HG02623 (cell line): Measurements from ENCODE around the gene FOXO6.

Experiments
- ATAC-seq: cut with Tn5 transposase; IDR thresholded peaks from one replicate; pipeline ENCODE4 v1.9.1; 2021; ENCODE audit warnings: moderate library complexity; ENCODE audit not compliant: unreplicated experiment

FOXO6 gene

GRCh38 chr1:41350055-41350378 is 11.2 kb upstream of the FOXO6 start:
- ATAC-seq, result no peak

DNA sequence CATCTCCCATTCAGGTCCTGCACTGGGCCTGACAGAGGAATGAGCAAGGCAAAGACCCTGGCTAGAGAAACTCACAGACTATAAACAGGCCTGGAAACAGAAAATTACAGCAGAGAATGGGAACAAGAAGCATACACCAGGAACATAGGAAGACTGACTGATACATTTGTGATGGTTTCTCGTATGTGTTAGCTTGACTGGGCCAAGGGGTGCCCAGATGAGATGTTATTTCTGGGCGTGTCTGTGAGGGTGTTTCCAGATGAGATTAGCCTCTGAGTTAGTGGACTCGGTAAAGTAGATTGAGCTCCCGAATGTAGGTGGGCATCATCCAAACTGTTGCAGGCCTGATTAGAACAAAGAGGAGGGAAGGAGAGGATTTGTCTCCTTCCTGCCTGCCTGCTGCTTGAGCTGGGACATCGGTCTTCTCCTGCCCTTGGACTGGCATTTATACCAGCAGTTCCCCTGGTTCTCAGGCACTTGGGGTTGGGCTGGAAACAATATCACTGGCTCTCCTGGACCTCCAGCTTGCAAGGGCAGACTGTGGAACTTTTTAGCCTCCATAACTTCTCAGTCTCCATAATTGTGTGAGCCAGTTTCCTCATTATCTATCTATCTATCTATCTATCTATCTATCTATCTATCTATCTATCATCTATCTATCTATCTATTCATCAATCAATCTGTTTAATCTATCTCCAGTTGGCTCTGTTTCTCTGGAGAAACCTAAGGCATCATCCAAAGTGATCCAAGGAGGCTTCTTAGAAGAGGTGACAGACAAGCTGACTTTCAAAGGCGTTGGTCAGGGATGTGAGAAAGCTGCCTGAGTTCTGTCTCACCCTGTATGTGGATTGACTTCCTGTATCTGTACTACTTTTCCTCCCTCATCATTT is 9.7 kb upstream of the FOXO6 start:
- ATAC-seq, result no peak

DNA sequence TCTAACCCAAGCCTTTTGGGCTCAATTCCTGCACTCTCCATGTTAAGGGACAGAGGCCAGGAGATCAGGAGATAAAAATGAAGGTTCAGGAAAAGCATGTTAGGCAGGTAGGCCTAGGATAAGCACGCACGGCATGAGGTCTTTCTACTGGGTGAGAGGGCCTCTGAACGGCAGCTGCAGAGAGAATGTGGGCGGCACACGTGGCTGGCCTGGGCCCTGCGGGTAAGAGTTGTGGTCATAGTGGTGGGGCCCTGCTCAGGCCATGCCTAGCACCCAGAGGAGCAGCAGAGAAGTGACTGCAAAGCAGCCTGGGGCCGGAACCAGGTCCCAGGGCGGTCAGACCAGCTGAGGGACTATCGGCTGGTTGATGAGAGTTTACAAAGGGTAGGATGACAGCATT is 7.5 kb upstream of the FOXO6 start:
- ATAC-seq, result no peak

DNA sequence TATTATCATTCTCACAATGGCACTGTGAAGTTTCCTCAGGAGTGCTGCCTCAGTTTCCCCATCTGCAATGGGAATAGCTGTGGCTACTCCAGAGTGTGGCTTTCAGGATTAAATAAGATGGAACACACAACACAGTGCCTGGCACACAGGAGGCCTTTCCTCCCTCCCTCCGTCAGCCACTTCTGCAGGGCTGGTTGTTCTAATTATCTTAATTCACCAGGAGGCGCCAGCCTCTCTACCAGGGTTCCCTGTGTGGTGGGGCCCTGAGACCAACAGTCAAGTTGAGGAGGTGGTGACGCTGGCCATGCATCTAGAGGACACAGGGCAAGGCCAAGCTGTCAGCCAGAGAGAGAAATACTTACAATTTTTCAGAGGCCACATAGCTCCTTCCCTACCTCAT is 6.3 kb upstream of the FOXO6 start:
- no peak for ATAC-seq

DNA sequence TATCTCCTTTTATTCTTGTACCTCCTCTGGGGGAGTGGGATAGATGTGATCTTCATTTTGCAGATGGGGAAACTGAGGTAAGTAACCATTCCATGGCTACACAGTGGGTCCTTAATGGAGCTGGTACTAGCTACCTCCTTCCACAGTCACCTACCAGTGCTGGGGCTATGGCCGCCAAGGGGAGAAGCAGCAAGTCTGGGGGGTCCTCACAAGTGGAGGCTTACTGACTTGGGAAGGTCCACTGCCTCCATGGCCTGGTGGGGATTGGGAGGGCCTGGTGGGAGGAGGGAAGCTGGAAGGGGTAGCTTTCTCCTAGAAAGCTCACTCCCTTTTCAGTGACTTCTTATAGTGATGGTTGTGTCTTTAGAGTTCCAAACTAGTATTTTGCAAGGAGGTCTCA is 5.9 kb upstream of the FOXO6 start:
- no peak for ATAC-seq

- no peak for ATAC-seq
Measured at GRCh38 chr1:41355761-41356160, 5.5 kb upstream of the FOXO6 start.

- no peak for ATAC-seq
Measured at GRCh38 chr1:41356752-41357151, 4.5 kb upstream of the FOXO6 start.

DNA sequence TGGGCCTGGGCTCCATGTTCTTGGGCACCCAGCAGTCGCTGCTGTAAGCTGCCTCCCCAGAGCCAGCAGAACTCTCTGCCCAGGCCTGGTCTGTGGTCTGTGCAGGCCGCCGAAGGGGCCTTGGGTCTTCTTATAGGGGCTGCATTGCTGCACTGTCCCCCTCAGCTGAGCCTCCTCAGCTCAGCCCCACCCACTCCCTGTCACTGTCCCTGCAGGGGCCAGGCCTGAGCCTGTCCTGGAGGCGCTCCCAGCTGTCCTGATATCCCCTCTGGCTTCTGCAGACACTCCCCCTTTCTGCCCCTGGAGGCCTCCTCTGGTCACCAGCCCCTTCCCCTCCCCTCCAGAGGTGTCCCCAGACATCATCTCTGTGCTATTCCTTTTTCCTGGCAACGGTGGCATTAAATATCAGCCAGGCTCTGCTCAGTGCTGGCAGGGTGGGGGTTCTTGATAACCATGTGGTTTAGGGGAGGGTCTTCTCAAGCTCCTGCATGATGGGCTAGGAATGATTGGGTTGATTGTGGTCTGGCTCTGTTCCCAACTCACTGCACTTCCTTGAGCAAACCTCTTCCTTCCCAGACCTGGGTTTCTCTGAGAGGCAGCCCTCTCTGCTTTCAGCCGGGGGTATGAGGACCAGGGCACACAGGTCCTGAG is 3.7 kb upstream of the FOXO6 start:
- no peak for ATAC-seq

DNA sequence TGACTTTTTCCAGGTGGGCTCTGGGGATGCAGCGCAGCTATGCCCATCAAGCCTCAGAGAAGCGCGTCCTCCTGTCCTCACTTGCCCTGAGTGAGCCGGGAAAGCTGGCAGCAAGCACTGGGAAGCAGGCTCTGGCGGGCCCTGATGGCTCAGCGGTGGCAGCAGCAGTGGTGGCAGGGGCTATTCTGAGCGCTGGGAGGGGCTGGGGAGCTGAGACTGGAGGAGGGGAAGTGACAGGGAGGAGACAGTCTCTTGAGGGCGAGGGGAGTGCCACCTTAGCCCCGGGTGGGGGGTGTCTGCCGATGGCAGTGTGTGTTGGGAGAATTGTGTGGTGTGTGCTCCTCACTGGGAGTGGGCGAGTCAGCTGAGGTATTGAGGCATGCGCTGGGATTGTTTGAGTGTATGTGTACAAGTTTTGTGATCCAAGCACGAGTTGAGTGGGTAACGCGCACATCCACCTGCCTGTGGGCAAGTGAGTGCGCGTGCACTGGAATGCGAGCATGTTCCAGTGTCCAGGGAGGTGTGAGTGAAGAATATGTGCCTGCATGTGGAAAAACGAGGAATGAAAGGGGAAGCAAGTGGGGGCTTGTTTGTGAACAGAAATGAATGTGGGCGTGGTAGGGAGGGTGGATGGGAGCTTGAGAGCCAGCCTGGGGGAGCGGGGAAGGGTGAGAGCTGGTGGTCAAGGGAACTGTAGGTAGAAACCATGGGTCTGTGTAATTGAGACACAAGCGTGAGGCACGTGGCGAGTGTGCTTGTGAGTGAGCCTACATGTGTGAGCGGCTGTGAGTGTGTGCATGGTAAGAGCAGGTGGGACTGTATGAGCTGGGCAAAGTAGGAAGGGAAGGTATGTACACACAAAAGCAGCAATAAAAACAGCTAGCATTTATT is 2.9 kb upstream of the FOXO6 start:
- ATAC-seq, result no peak

DNA sequence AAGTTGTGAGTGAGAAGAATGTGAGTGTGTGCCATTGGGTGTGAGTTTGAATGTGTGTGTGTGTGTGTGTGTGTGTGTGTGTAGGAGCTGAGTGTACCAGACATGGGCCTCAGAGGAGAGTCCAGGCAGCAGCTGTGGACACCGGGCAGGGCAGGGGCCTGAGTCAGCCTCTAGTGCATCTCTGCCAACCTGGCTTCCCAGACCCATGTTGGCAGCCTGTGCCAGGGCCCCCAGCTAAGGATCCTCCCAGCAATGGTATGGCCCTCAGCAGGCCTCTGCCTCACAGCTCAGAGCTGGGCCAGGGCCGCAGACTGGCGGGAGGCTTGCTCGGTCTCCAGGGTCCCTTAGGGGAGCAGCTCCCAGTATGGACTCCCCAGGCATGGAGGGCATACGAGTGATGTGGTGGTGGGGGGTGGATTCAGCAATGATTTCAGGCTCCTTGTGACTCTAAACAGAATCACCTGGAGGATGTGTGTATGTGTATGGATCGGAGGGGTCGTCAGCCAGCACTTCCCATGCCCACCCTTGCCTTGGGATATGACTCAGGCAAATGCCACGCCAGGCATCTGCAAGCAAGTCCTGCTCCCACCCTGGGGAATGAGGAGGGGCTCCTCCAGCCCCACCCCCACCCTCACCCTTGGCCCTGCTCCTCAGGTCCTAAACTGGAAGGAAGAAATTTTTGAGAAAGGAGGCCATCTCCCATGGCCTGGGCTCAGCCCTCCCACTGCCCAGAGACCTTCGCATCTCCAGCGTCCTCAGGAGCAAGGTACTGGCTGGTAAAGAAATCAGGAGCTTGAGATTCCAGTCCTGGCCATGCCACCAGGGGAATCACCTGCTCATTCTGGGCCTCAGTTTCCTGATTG is 1.8 kb upstream of the FOXO6 start:
- ATAC-seq, result no peak

DNA sequence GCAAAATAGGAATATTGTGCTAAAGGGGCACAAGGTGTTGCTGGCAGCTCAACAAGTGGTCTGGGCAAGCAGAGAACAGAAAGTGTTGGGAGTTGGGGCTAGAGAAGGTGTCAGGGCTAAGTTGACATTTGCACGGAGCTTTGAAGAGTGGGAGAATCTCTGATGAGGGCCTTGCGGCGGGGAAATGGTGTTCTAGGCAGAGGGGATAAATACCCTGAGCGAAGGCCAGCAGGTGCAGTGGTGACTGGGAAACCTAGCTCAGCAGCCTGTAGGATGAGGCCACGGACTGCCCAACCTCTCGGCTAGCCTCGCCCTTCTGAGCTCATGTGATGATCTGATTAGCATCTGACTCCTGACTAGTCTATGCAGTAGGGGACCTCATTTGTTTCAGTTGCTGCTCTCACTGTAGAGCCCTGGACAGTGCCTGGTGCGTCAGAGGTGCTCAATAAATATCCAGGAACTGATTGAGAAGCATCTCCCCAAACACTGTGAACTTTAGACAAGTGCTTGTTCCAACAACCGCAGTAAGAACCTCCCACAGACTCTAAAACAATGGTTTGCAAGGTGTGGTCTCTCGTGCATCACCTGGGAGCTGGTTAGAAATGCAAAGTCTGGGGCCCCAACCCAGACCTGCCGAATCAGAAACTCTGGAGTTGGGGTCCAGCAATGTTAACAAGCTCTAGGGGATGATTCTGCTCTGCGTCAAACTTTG is 1.0 kb upstream of the FOXO6 start:
- no peak for ATAC-seq

GRCh38 chr1:41361495-41362356 is 492 bp downstream of the FOXO6 start:
- peak; percentile 15 for ATAC-seq

DNA sequence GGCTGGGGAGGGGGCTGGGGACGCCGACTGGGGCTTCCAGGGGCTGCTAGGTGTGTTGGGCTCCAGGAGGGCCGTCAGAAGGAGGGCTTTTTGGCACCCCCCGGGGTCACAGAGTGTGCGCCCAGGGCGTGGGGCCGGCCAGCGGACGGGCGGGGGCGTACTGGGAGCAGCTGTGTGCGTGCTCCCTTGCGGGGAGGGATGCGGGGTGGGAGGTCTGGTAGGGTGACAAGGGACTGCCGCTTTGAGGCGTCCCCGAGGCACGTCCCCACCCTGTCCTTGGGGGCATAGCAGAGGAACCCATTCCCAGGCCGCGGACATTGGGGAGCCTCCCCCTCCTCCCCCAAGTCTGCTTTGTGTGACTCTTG is 1.1 kb downstream of the FOXO6 start:
- ATAC-seq, result no peak

- ATAC-seq, result no peak
Measured at GRCh38 chr1:41362749-41363590, 1.7 kb downstream of the FOXO6 start.

DNA sequence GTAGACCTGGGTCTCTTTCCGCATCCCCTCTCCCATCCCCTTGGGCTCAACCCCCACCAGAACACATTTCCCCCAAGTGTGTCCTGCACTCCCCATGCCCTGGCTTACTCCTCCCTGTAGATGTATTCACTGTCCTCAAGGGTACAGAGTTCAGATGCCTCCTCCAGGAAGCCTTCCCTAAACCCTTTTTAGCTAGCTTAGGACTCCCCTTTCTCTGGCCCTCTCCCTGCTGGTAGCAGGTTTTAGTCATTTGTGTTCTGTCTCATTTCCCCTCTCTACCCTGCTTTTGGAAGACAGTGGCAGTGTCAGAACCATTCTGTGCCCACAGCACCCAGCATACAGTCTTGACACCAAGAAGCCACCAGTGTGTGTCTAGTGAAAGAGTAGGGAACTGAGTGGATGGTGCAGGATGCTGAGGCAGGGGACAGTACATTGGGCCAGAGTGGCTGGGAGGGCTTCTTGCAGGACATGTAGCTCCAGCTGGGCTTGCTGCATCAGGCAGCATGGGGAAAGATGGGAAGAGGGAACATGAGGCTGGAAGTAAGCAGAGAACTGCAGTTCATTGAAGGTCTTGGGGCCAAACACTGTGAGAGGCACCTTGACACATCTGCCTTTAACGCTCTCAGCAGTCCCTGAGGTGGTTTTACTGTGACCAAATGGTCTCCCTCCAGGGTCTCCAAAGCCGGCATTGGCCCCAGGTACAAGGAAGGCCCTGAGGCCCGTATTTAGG is 2.5 kb downstream of the FOXO6 start:
- ATAC-seq, result no peak

GRCh38 chr1:41364442-41365319 is 3.4 kb downstream of the FOXO6 start:
- ATAC-seq, result no peak

DNA sequence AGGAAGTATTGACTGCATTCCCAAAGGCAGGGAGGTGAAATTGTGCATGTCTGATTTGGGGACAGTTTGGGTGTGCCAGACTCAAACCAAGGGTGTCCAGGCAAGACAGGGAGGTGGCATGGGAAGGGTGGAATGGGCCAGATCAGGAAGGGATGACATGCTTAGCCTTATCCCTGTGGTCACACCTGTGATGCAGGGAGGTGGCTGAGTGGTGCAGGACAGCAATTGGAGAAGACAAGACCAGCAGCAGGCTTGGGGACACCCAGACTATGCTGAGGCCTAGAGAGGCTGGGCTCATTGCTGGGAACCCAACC is 4.0 kb downstream of the FOXO6 start:
- ATAC-seq, result no peak
